Naive thymus-derived CD4-positive, alpha-beta T cell (primary cell): ENCODE measurements around the gene APOA1. TPM values are rescaled to one million over a fixed set of nuclear protein-coding genes. Genes with fewer than 3 reads are reported as not detected.
A peak's percentile ranks its signal among the peaks of the same experiment; 100 is the strongest.

Experiments used
- ATAC-seq: fragments of 150-1000 bp; cut with Tn5 transposase; 2 replicates; pipeline ENCODE4 v1.10.0; 2021; ENCODE audit warnings: mild to moderate bottlenecking, moderate library complexity
- CTCF ChIA-PET: fragments of 350-600 bp; sonication (Branson Sonifier 250); formaldehyde crosslinking; loops from one replicate; lab custom pipeline; 2021; ENCODE audit warnings: antibody characterized with exemption; lab: Charles Lee
- POLR2A ChIA-PET: fragments of 350-600 bp; sonication (Branson Sonifier 250); formaldehyde crosslinking; loops from one replicate; lab custom pipeline; 2021; ENCODE audit warnings: antibody characterized with exemption, inconsistent platforms; lab: Charles Lee
- DNase-seq, 9 donors: peaks; one replicate each; pipeline versions ENCODE4 v3.0.0 to v3.0.0-alpha.2; 2020 to 2022; ENCODE audit warnings: mixed read lengths in 1 of 9
- H3K27ac ChIP-seq: one replicate; pipeline ENCODE4 v1.7.0; 2013; ENCODE audit warnings: mild to moderate bottlenecking, low read depth, low read length, moderate library complexity
- H3K27me3 ChIP-seq, 2 donors: one replicate each; pipeline ENCODE4 v1.7.0; 2013; ENCODE audit warnings: low read length in 2 of 2, mild to moderate bottlenecking in 2 of 2, moderate library complexity in 2 of 2; ENCODE audit not compliant: control insufficient read depth in 2 of 2, insufficient read depth in 2 of 2
- H3K36me3 ChIP-seq, 3 experiments: 1 replicate in 2 of 3; 2 replicates in 1 of 3; pipeline ENCODE4 v1.7.0; 2013; ENCODE audit warnings: low read length in 3 of 3, mild to moderate bottlenecking in 3 of 3, moderate library complexity in 1 of 3; ENCODE audit not compliant: insufficient read depth in 3 of 3, control insufficient read depth in 2 of 3
- H3K4me1 ChIP-seq, 2 donors: one replicate each; pipeline ENCODE4 v1.7.0; 2013; ENCODE audit warnings: low read length in 2 of 2, mild to moderate bottlenecking in 2 of 2, moderate library complexity in 1 of 2; ENCODE audit not compliant: control insufficient read depth in 2 of 2, insufficient read depth in 2 of 2
- H3K4me3 ChIP-seq: 2 replicates; pipeline ENCODE4 v1.7.0; 2013; ENCODE audit warnings: mild to moderate bottlenecking, low read length
- H3K9me3 ChIP-seq, 3 experiments: 1 replicate in 2 of 3; 2 replicates in 1 of 3; pipeline ENCODE4 v1.7.0; 2013; ENCODE audit warnings: low read length in 3 of 3; ENCODE audit not compliant: control insufficient read depth in 2 of 3
- H3K27ac Mint-ChIP-seq, 9 donors: one replicate each; pipeline ENCODE4 v1.8.0; 2020 to 2022; ENCODE audit warnings: mixed read lengths in 9 of 9, mild to moderate bottlenecking in 8 of 9, moderate library complexity in 5 of 9, inconsistent platforms in 2 of 9
- H3K27me3 Mint-ChIP-seq, 5 donors: one replicate each; pipeline ENCODE4 v1.8.0; 2021 to 2022; ENCODE audit warnings: mixed read lengths in 5 of 5, mild to moderate bottlenecking in 1 of 5
- H3K36me3 Mint-ChIP-seq, 5 donors: one replicate each; pipeline ENCODE4 v1.8.0; 2020 to 2022; ENCODE audit warnings: mixed read lengths in 5 of 5, mild to moderate bottlenecking in 3 of 5, inconsistent platforms in 1 of 5
- H3K4me1 Mint-ChIP-seq, 7 donors: one replicate each; pipeline ENCODE4 v1.8.0; 2020 to 2022; ENCODE audit warnings: mixed read lengths in 7 of 7, mild to moderate bottlenecking in 3 of 7, inconsistent platforms in 1 of 7
- H3K4me3 Mint-ChIP-seq, 10 donors: one replicate each; pipeline ENCODE4 v1.8.0; 2020 to 2022; ENCODE audit warnings: mild to moderate bottlenecking in 10 of 10, mixed read lengths in 10 of 10, moderate library complexity in 6 of 10, inconsistent platforms in 2 of 10
- H3K9me3 Mint-ChIP-seq, 11 donors: one replicate each; pipeline ENCODE4 v1.8.0; 2020 to 2022; ENCODE audit warnings: mixed read lengths in 11 of 11, mild to moderate bottlenecking in 4 of 11, inconsistent platforms in 1 of 11, moderate library complexity in 1 of 11
- intact Hi-C, 2 donors: fragments of 100-400 bp; cut with micrococcal nuclease; formaldehyde crosslinking; loops; one replicate each; pipeline ENCODE4 v1.15.1; 2023
- polyA plus RNA-seq, 2 donors: library from polyadenylated mRNA; unstranded; fragments of 300-500 nt; fragmentation: Illumina TruSeq; gene quantifications; one replicate each; pipeline ENCODE4 v1.2.3, GENCODE V29; 2021
- total RNA-seq, 6 experiments: library from RNA in 5 of 6; stranded (reverse) in 5 of 6; gene quantifications; 1 replicate in 5 of 6; 2 replicates in 1 of 6; pipeline ENCODE4 v1.2.3 and lab custom pipeline; 2021 to 2026

APOA1 gene
- total and polyA plus RNA-seq, 7 experiments from 2014 or later, result 0.24 to 0.70 (median 0.51) TPM; not detected in 2

GRCh38 chr11:116792144-116792868 lies 45.1 kb downstream of the APOA1 start:
- Histone ChIP-seq H3K4me3 (no peak overlapping the region), H3K4me1 (peaks cover 4 to 14% of the 10 kb centered on the region in 2 donors), H3K27ac (no peak overlapping the region), H3K27me3 (no peaks in the 10 kb centered on the region), H3K9me3 (no peaks in the 10 kb centered on the region), H3K36me3 (peaks cover 0 to 3% (median 0%) of the 10 kb centered on the region in 3 experiments)
- H3K27me3 Mint-ChIP-seq, result peaks cover 0 to 8% (median 0%) of the 10 kb centered on the region in 5 donors
- H3K4me3 Mint-ChIP-seq, result no peak overlapping the region
- no peak overlapping the region for H3K27ac Mint-ChIP-seq
- ChIA-PET CTCF (interaction anchor here (1.1 to 5.8 kb wide), 4 partner anchors 10 to 314 kb away, joined by 3 to 66 read pairs (median 28); partner anchors contain the start of gene APOA1), POLR2A (no interaction called here)
- peaks cover 10 to 25% (median 19%) of the 10 kb centered on the region in 7 donors for H3K4me1 Mint-ChIP-seq
- intact Hi-C loops, result no loop called here
- DNase-seq (no peak), ATAC-seq (no peak)
- peaks cover 0 to 4% (median 0%) of the 10 kb centered on the region in 11 donors for H3K9me3 Mint-ChIP-seq
- no peaks in the 10 kb centered on the region for H3K36me3 Mint-ChIP-seq

DNA sequence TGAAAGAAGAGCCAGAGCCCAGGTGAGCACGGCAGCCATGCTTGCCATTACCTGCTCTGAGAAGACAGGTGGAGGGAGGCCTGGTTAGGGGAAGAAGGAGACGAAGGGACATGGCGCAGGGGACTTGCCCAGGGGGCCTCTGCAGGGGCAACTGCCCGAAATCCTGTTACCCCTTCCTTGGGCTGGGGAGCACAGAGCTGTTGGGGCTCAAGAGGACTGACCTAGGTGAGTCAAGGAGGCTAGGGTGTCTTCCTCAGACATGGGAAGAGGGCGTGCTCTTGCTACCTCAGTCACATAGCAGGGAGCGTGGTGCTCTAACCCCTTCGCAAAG lies 45.6 kb downstream of the APOA1 start, which contains the start of gene APOA5:
Gene APOA5, minus strand, starts transcription at position 67 of the 331 bp plus-strand sequence. Its CDS starts 19 bp downstream, at position 48.
- peaks cover 0 to 4% (median 4%) of the 10 kb centered on the region in 5 donors for H3K36me3 Mint-ChIP-seq
- ATAC-seq (no peak), DNase-seq (no peak)
- H3K36me3 ChIP-seq, result peaks cover 0 to 3% (median 0%) of the 10 kb centered on the region in 3 experiments
- peaks cover 0 to 4% (median 0%) of the 10 kb centered on the region in 5 donors for H3K27me3 Mint-ChIP-seq
- peaks cover 10 to 20% of the 10 kb centered on the region in 2 donors for H3K4me1 ChIP-seq
- H3K27ac Mint-ChIP-seq, result peak within 1 kb of the TSS in 3 of 9 donors; percentile 38 to 88 (median 59)
- H3K4me1 Mint-ChIP-seq, result peaks cover 15 to 30% (median 24%) of the 10 kb centered on the region in 7 donors
- H3K9me3 ChIP-seq, result no peaks in the 10 kb centered on the region
- CTCF ChIA-PET, result interaction anchor here (0.8 to 5.8 kb wide), 16 partner anchors 8 to 435 kb away, joined by 3 to 66 read pairs (median 7); partner anchors contain the start of genes APOA1 and SIDT2
- H3K4me3 Mint-ChIP-seq, result peak within 1 kb of the TSS in 8 of 10 donors; percentile 12 to 68 (median 40)
- H3K9me3 Mint-ChIP-seq, result peaks cover 0 to 4% (median 0%) of the 10 kb centered on the region in 11 donors
- intact Hi-C loops, result loop anchor here (1.0 to 2.0 kb wide), 6 partner anchors 45 to 435 kb away; no protein-coding TSS in a partner anchor
- H3K27me3 ChIP-seq, result no peaks in the 10 kb centered on the region
- H3K27ac ChIP-seq, result no peak within 1 kb of the TSS
- POLR2A ChIA-PET, result interaction anchor here (0.5 to 2.4 kb wide), 5 partner anchors 18 to 307 kb away, joined by 3 to 15 read pairs (median 5); partner anchors contain the start of genes APOA1, BUD13 and SIK3
- no peak within 1 kb of the TSS for H3K4me3 ChIP-seq

DNA sequence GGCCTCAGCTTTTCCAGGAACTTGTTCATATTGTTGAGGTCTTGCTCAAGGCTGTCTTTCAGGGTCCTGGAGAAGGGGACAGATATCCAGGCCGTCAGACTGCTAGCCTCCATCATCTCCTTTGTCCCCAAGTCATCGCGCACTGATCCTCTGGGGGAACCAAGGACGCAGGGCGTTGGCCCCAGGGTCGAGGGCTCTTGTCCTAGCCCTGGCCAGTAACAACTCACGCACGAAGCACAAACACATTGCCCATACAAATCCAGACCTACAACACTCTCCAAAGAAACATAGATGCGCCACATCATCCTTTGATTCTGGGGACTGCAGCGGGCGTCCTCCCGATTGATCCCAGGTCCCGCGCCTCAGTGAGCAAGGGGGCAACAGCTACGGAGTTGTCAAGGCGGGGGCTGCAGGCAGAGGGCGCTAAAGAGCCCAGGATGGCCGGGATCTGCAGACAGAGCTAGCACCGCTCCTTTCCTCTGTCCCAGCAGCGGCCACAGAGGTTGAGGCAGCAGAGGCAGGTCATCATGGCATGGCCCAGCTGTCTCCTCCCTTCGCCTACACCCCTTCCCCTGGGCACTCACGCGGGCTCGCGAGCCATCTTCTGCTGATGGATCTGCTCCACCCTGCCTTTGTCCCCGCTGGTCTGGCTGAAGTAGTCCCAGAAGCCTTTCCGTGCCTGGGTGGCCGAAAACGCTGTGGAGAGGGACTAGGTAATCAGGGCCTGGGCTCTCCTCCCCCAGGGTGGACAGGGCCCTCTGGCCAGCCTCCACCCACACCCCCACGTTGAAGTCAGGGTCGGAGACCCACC lies 46.2 kb downstream of the APOA1 start:
- Mint-ChIP-seq H3K4me3 (peak overlapping the region in 8 of 10 donors; percentile 12 to 68 (median 40)), H3K27ac (peak overlapping the region in 3 of 9 donors; percentile 38 to 88 (median 59)), H3K9me3 (peaks cover 0 to 4% (median 0%) of the 10 kb centered on the region in 11 donors), H3K27me3 (no peaks in the 10 kb centered on the region), H3K4me1 (peaks cover 21 to 36% (median 30%) of the 10 kb centered on the region in 7 donors), H3K36me3 (peaks cover 0 to 8% (median 4%) of the 10 kb centered on the region in 5 donors)
- Histone ChIP-seq H3K36me3 (peaks cover 0 to 8% (median 3%) of the 10 kb centered on the region in 3 experiments), H3K4me1 (peaks cover 15 to 24% of the 10 kb centered on the region in 2 donors), H3K4me3 (no peak overlapping the region), H3K9me3 (no peaks in the 10 kb centered on the region), H3K27ac (no peak overlapping the region), H3K27me3 (no peaks in the 10 kb centered on the region)
- CTCF ChIA-PET, result interaction anchor here (0.6 to 5.8 kb wide), 20 partner anchors 9 to 436 kb away, joined by 3 to 66 read pairs (median 4); partner anchors contain the start of genes APOA1 and SIDT2
- peak; percentile 53 to 81 (median 68) for DNase-seq
- peak; percentile 72 for ATAC-seq
- POLR2A ChIA-PET, result interaction anchor here (0.5 to 2.4 kb wide), 8 partner anchors 18 to 436 kb away, joined by 3 to 15 read pairs (median 4); partner anchors contain the start of genes APOA1, BUD13 and SIK3
- intact Hi-C loops, result loop anchor here (1.0 to 2.0 kb wide), 6 partner anchors 45 to 435 kb away; no protein-coding TSS in a partner anchor

GRCh38 chr11:116790167-116791001 lies 47.0 kb downstream of the APOA1 start:
- H3K27ac Mint-ChIP-seq, result peak overlapping the region in 3 of 9 donors; percentile 38 to 88 (median 59)
- H3K4me3 ChIP-seq, result no peak overlapping the region

DNA sequence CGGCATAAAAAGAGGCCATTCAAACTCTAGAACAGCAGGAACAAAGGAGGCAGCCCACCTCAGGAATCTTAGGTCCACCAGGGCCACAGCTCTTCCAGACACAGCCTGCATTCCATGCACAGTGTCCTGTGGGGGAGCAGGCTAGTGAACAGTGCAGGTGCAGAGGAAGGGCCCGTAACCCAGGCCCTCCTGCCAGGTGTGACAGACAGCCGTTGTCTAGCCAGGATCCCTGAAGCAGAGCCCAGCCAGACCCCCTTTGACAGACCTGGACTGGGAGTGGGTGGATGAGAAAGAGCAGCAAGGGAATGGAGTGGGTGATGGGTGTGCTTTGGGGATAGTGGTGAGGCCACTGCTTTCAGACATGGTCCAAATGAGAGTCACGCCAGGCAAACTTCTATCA lies 48.4 kb downstream of the APOA1 start:
- ChIA-PET POLR2A (interaction anchor here (0.6 to 3.3 kb wide), 6 partner anchors 10 to 309 kb away, joined by 3 to 49 read pairs (median 8); partner anchors contain the start of genes APOA1, BUD13 and SIK3), CTCF (interaction anchor here (4.1 to 5.8 kb wide), 2 partner anchors 47 to 317 kb away, joined by 39 to 66 read pairs; partner anchors contain the start of gene APOA1)
- peaks cover 9 to 29% (median 20%) of the 10 kb centered on the region in 5 donors for H3K36me3 Mint-ChIP-seq
- H3K4me1 ChIP-seq, result peaks cover 17 to 24% of the 10 kb centered on the region in 2 donors
- H3K27me3 Mint-ChIP-seq, result no peaks in the 10 kb centered on the region
- no peak overlapping the region for H3K4me3 ChIP-seq
- peaks cover 18 to 30% (median 24%) of the 10 kb centered on the region in 3 experiments for H3K36me3 ChIP-seq
- no peak overlapping the region for H3K27ac ChIP-seq
- no peak for ATAC-seq
- DNase-seq, result no peak
- peak overlapping the region in 4 of 9 donors; percentile 24 to 97 (median 83) for H3K27ac Mint-ChIP-seq
- intact Hi-C loops, result loop anchor here (1.0 to 5.0 kb wide), 8 partner anchors 16 to 538 kb away; partner anchors contain the start of genes CEP164 (in 1 of the 2), PAFAH1B2 (in 1 of the 2), SIDT2 (in 1 of the 2) and SIK3 (in 1 of the 2)
- peak overlapping the region in 8 of 10 donors; percentile 9 to 96 (median 92) for H3K4me3 Mint-ChIP-seq
- H3K9me3 ChIP-seq, result no peaks in the 10 kb centered on the region
- no peaks in the 10 kb centered on the region for H3K27me3 ChIP-seq
- H3K9me3 Mint-ChIP-seq, result peaks cover 0 to 4% (median 0%) of the 10 kb centered on the region in 11 donors
- peaks cover 32 to 57% (median 47%) of the 10 kb centered on the region in 7 donors for H3K4me1 Mint-ChIP-seq

More at GRCh38 chr11:116790167-116791001, 47.0 kb downstream of the APOA1 start:
- peak overlapping the region in 3 of 10 donors; percentile 35 to 62 (median 61) for H3K4me3 Mint-ChIP-seq
- ATAC-seq, result no peak
- Histone ChIP-seq H3K27me3 (no peaks in the 10 kb centered on the region), H3K4me1 (peaks cover 17 to 24% of the 10 kb centered on the region in 2 donors), H3K27ac (no peak overlapping the region), H3K9me3 (no peaks in the 10 kb centered on the region), H3K36me3 (peaks cover 5 to 16% (median 10%) of the 10 kb centered on the region in 3 experiments)
- ChIA-PET POLR2A (interaction anchor here (1.0 to 2.4 kb wide), 8 partner anchors 18 to 437 kb away, joined by 3 to 15 read pairs (median 4); partner anchors contain the start of genes APOA1, BUD13 and SIK3), CTCF (interaction anchor here (0.6 to 5.8 kb wide), 18 partner anchors 10 to 436 kb away, joined by 3 to 66 read pairs (median 6); partner anchors contain the start of genes APOA1 and SIDT2)
- H3K9me3 Mint-ChIP-seq, result peaks cover 0 to 4% (median 0%) of the 10 kb centered on the region in 11 donors
- DNase-seq, result no peak
- H3K36me3 Mint-ChIP-seq, result peaks cover under 1 to 15% (median 6%) of the 10 kb centered on the region in 5 donors
- intact Hi-C loops, result loop anchor here (1.0 to 2.0 kb wide), 6 partner anchors 46 to 436 kb away; no protein-coding TSS in a partner anchor
- H3K27me3 Mint-ChIP-seq, result no peaks in the 10 kb centered on the region
- peaks cover 26 to 43% (median 37%) of the 10 kb centered on the region in 7 donors for H3K4me1 Mint-ChIP-seq
